ENCODE data around the gene CCDC92. TPM values are rescaled to one million over a fixed set of nuclear protein-coding genes. Genes with fewer than 3 reads are reported as not detected.
"Not testable (repeated sequence)": the region's sequence is repeated elsewhere in the genome, so short reads cannot be mapped to it uniquely, and the experiment has no call there.

The CCDC92 gene
- total RNA-seq, 1 donor from 2014 or later, result 55.1 TPM

GRCh38 chr12:123948401-123948795 is 24.2 kb downstream of the CCDC92 start:
- H3K4me1 Mint-ChIP-seq, result peaks cover 2% of the 10 kb centered on the region
- H3K27me3 Mint-ChIP-seq (ENCODE audit: low read depth), result no peaks in the 10 kb centered on the region
- DNase-seq (ENCODE audit: low spot score in 2 of 2, unreplicated experiment in 2 of 2), result no peak
- no peak overlapping the region for H3K4me3 Mint-ChIP-seq
- TF ChIP-seq CTCF (IDR thresholded peaks at IDR 0.05; ENCODE audit: unreplicated experiment), result no peak
- H3K36me3 Mint-ChIP-seq, result peaks cover 21% of the 10 kb centered on the region
- H3K9me3 Mint-ChIP-seq, result no peaks in the 10 kb centered on the region
- H3K27ac Mint-ChIP-seq, result no peak overlapping the region

GRCh38 chr12:123947531-123947930 is 25.1 kb downstream of the CCDC92 start:
- Mint-ChIP-seq H3K36me3 (peaks cover 26% of the 10 kb centered on the region), H3K27ac (peak overlapping the region; percentile 39)
- not testable (repeated sequence) for H3K4me1 Mint-ChIP-seq; H3K4me3 Mint-ChIP-seq; DNase-seq (ENCODE audit: low spot score in 2 of 2, unreplicated experiment in 2 of 2); H3K9me3 Mint-ChIP-seq; H3K27me3 Mint-ChIP-seq (ENCODE audit: low read depth)

DNA sequence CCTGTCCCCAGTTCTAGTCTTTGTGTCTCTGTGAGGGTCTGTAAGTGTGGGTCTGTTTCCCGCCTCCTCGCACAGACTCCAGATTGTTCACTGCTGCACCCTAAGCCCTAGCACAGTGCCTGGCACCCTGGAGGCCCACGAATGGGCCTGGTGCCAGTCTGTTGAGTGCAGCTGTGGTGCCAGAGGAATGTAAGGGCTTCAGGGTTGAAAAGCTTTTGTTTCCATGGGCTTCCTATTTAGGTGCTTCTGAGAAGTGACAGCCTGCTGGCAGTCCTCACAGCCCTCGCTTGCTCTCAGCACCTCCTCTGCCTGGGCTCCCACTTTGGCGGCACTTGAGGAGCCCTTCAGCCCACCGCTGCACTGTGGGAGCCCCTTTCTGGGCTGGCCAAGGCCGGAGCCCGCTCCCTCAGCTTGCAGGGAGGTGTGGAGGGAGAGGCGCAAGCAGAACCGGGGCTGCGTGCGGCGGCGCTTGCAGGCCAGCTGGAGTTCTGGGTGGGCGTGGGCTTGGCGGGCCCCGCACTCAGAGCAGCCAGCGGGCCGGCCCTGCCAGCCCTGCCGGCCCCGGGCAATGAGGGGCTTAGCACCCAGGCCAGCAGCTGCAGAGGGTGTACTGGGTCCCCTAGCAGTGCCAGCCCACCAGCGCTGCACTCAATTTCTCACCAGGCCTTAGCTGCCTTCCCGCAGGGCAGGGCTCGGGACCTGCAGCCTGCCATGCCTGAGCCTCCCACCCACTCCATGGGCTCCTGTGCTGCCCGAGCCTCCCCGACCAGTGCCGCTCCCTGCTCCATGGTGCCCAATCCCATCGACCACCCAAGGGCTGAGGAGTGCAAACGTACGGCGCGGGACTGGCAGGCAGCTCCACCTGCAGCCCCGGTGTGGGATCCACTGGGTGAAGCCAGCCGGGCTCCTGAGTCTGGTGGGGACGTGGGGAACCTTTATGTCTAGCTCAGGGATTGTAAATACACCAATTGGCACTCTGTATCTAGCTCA is 25.8 kb downstream of the CCDC92 start:
- not testable (repeated sequence) for H3K27ac Mint-ChIP-seq; H3K27me3 Mint-ChIP-seq (ENCODE audit: low read depth); H3K4me3 Mint-ChIP-seq; DNase-seq (ENCODE audit: low spot score in 2 of 2, unreplicated experiment in 2 of 2); H3K9me3 Mint-ChIP-seq; H3K4me1 Mint-ChIP-seq
- peaks cover 33% of the 10 kb centered on the region for H3K36me3 Mint-ChIP-seq

GRCh38 chr12:123946152-123946515 is 26.5 kb downstream of the CCDC92 start:
- DNase-seq (ENCODE audit: low spot score in 2 of 2, unreplicated experiment in 2 of 2), result no peak
- H3K9me3 Mint-ChIP-seq, result no peaks in the 10 kb centered on the region
- H3K36me3 Mint-ChIP-seq, result peaks cover 39% of the 10 kb centered on the region
- no peak overlapping the region for H3K27ac Mint-ChIP-seq
- no peaks in the 10 kb centered on the region for H3K27me3 Mint-ChIP-seq (ENCODE audit: low read depth)
- H3K4me1 Mint-ChIP-seq, result peaks cover 2% of the 10 kb centered on the region
- TF ChIP-seq CTCF (IDR thresholded peaks at IDR 0.05; ENCODE audit: unreplicated experiment), result no peak
- H3K4me3 Mint-ChIP-seq, result no peak overlapping the region

GRCh38 chr12:123945287-123946151 is 27.1 kb downstream of the CCDC92 start:
- H3K9me3 Mint-ChIP-seq, result no peaks in the 10 kb centered on the region
- peaks cover 2% of the 10 kb centered on the region for H3K4me1 Mint-ChIP-seq
- H3K27me3 Mint-ChIP-seq (ENCODE audit: low read depth), result no peaks in the 10 kb centered on the region
- no peak for TF ChIP-seq CTCF (IDR thresholded peaks at IDR 0.05; ENCODE audit: unreplicated experiment)
- H3K27ac Mint-ChIP-seq, result no peak overlapping the region
- H3K36me3 Mint-ChIP-seq, result peaks cover 40% of the 10 kb centered on the region
- no peak overlapping the region for H3K4me3 Mint-ChIP-seq
- no peak for DNase-seq (ENCODE audit: low spot score in 2 of 2, unreplicated experiment in 2 of 2)

- Mint-ChIP-seq H3K9me3 (no peaks in the 10 kb centered on the region), H3K36me3 (peaks cover 40% of the 10 kb centered on the region), H3K27ac (no peak overlapping the region), H3K4me3 (no peak overlapping the region), H3K4me1 (peaks cover 2% of the 10 kb centered on the region), H3K27me3 (ENCODE audit: low read depth) (no peaks in the 10 kb centered on the region)
- no peak for TF ChIP-seq CTCF (IDR thresholded peaks at IDR 0.05; ENCODE audit: unreplicated experiment)
- DNase-seq (ENCODE audit: low spot score in 2 of 2, unreplicated experiment in 2 of 2), result no peak
Measured at GRCh38 chr12:123944696-123945095, 27.9 kb downstream of the CCDC92 start.
